ACC112 (cell line): ENCODE results near the gene RBM42.
A peak's percentile ranks its signal among the peaks of the same experiment; 100 is the strongest.
"Not testable (repeated sequence)": the region's sequence is repeated elsewhere in the genome, so short reads cannot be mapped to it uniquely, and the experiment has no call there.

Experiments
- H2AFZ ChIP-seq: fragments of 200-600 bp; sonication (generic); one replicate; pipeline ENCODE4 v1.6.0; 2017; ENCODE audit warnings: antibody characterized with exemption, low read length; ENCODE audit not compliant: unreplicated experiment
- H3K27ac ChIP-seq: fragments of 200-600 bp; sonication (generic); 2 replicates; pipeline ENCODE4 v1.5.1; 2014; ENCODE audit warnings: low read depth, mild to moderate bottlenecking, antibody characterized with exemption, low read length, moderate library complexity
- H3K27me3 ChIP-seq: fragments of 200-600 bp; sonication (generic); 2 replicates; pipeline ENCODE4 v1.6.1; 2014; ENCODE audit warnings: mild to moderate bottlenecking, antibody characterized with exemption, low read length, moderate library complexity, mixed read lengths; ENCODE audit not compliant: insufficient read depth
- H3K36me3 ChIP-seq: fragments of 200-600 bp; sonication (generic); 2 replicates; pipeline ENCODE4 v1.6.1; 2016; ENCODE audit warnings: mild to moderate bottlenecking, antibody characterized with exemption, low read length, moderate library complexity, mixed read lengths; ENCODE audit not compliant: insufficient read depth
- H3K4me1 ChIP-seq: fragments of 200-600 bp; sonication (generic); one replicate; pipeline ENCODE4 v1.6.1; 2016; ENCODE audit warnings: low read length, mixed read lengths; ENCODE audit not compliant: insufficient read depth, unreplicated experiment, control insufficient read depth
- H3K4me3 ChIP-seq: fragments of 200-600 bp; sonication (generic); 2 replicates; pipeline ENCODE4 v1.5.1; 2014; ENCODE audit warnings: mild to moderate bottlenecking, low read depth, low read length
- H3K79me2 ChIP-seq: fragments of 200-600 bp; sonication (generic); one replicate; pipeline ENCODE4 v1.6.0; 2016; ENCODE audit warnings: low read length; ENCODE audit not compliant: control insufficient read depth, unreplicated experiment, insufficient read depth

The RBM42 gene

DNA sequence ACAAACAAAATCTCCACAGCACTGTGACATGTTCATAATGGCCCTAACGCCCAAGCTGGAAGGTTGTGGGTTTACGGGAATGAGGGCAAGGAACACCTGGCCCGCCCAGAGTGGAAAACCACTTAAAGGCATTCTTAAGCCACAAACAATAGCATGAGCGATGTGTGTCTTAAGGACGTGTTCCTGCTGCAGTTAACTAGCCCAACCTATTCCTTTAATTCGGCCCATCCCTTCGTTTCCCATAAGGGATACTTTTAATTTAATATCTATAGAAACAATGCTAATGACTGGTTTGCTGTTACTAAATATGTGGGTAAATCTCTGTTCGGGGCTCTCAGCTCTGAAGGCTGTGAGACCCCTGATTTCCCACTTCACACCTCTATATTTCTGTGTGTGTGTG lies 21.7 kb upstream of the RBM42 start:
- not testable (repeated sequence) for H3K79me2 ChIP-seq

GRCh38 chr19:35607661-35608060 lies 21.2 kb upstream of the RBM42 start:
- Histone ChIP-seq H3K4me3 (no peak overlapping the region), H3K4me1 (no peaks in the 10 kb centered on the region)

More for the DNA sequence above, 21.7 kb upstream of the RBM42 start:
- H3K4me1 ChIP-seq, H3K27ac ChIP-seq, H3K36me3 ChIP-seq, H2AFZ ChIP-seq, H3K4me3 ChIP-seq, H3K27me3 ChIP-seq: not testable (repeated sequence)

DNA sequence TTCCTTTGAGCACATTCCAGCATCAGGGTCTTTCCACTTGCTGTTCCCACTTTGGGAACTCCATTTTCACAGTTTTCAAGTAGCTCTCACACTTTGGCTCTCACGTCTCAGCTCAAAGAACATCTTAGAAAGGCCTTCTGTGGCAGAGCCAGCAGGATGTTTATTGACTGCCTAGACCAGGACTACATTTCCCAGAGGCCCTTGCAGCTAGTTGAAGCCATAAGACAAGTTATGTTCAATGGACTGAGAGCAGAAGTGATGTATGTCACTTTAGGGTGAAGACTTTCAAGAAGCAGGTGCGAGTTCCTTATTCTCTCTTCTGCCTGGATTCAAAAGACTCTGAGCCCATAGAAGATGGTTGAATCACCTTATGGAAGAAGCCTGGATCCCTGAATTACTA lies 20.6 kb upstream of the RBM42 start:
- Histone ChIP-seq H3K27me3 (no peaks in the 10 kb centered on the region), H3K4me1 (no peaks in the 10 kb centered on the region), H3K4me3 (no peak overlapping the region), H3K27ac (no peak overlapping the region), H2AFZ (no peak overlapping the region), H3K79me2 (no peaks in the 10 kb centered on the region), H3K36me3 (no peaks in the 10 kb centered on the region)

More at GRCh38 chr19:35607661-35608060, 21.2 kb upstream of the RBM42 start:
- H3K27me3 ChIP-seq, result no peaks in the 10 kb centered on the region
- H3K36me3 ChIP-seq, result no peaks in the 10 kb centered on the region
- no peaks in the 10 kb centered on the region for H3K79me2 ChIP-seq
- no peak overlapping the region for H3K27ac ChIP-seq
- H2AFZ ChIP-seq, result no peak overlapping the region

DNA sequence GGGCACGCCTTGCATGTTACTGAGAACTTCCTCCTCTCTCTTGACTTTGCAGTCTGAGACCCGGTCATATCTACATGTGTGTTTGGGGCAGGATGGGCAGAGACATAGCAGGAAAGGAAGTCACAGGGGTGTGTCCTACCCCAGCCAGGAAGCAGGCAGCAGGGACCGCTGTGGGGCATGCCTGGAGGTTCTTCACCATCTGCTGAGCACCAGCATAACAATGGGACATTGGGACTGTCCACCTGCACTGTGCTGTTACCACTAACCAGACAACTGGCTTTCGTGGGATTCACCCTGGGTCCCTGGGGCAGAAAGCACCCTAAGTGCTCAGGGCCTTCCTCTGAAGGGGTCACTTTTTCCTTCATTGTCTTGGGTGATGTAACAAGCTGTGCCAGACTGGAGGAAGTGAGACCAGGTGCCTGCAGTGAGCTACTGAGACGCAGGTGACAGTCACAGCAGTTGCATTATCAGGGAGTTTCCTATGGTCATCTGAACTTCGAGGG lies 18.9 kb upstream of the RBM42 start:
- no peak overlapping the region for H3K27ac ChIP-seq
- H2AFZ ChIP-seq, result no peak overlapping the region

DNA sequence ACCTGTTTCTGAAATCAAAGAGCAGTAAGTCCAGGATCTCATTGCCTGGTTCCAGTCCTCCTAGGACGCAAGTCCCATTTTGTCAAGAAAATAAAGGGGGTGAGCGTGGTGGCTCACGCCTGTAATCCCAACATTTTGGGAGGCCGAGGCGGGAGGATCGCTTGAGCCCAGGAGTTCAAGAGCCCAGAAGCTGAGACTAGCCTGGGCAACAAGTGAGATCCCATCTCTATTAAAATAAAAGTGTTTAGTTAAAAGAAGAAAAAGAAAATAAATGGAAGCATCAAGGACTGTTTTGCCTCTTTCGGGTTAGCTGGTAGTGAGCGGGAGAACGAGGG lies 16.6 kb upstream of the RBM42 start:
- H3K4me1 ChIP-seq, result no peaks in the 10 kb centered on the region
- H3K27me3 ChIP-seq, result no peaks in the 10 kb centered on the region
- H3K36me3 ChIP-seq, result no peaks in the 10 kb centered on the region
- peak overlapping the region; percentile 92 for H3K4me3 ChIP-seq
- H3K27ac ChIP-seq, result no peak overlapping the region
- peak overlapping the region; percentile 57 for H2AFZ ChIP-seq
- H3K79me2 ChIP-seq, result no peaks in the 10 kb centered on the region

More for the DNA sequence above, 18.9 kb upstream of the RBM42 start:
- no peaks in the 10 kb centered on the region for H3K4me1 ChIP-seq
- no peaks in the 10 kb centered on the region for H3K27me3 ChIP-seq
- no peaks in the 10 kb centered on the region for H3K36me3 ChIP-seq
- no peaks in the 10 kb centered on the region for H3K79me2 ChIP-seq
- H3K4me3 ChIP-seq, result no peak overlapping the region

- no peak within 1 kb of the TSS; the same call in 1 of the 2 replicates for H3K27ac ChIP-seq
- H3K4me3 ChIP-seq, result peak within 1 kb of the TSS; percentile 92
- no peaks in the 10 kb centered on the region for H3K27me3 ChIP-seq
- H2AFZ ChIP-seq, result peak within 1 kb of the TSS; percentile 79
- H3K36me3 ChIP-seq, result no peaks in the 10 kb centered on the region
- H3K4me1 ChIP-seq, result no peaks in the 10 kb centered on the region
- H3K79me2 ChIP-seq, result no peaks in the 10 kb centered on the region
Observed at GRCh38 chr19:35612559-35613321, 16.1 kb upstream of the RBM42 start, which contains the start of gene HAUS5. TSS of gene HAUS5 (plus strand) at chr19:35612735. CDS start at chr19:35612795, 60 bp downstream.

GRCh38 chr19:35613574-35613973 lies 15.3 kb upstream of the RBM42 start:
- no peak overlapping the region for H2AFZ ChIP-seq
- no peaks in the 10 kb centered on the region for H3K79me2 ChIP-seq
- H3K27ac ChIP-seq, result no peak overlapping the region
- no peaks in the 10 kb centered on the region for H3K4me1 ChIP-seq
- peak overlapping the region; percentile 92; the same call in 1 of the 2 replicates for H3K4me3 ChIP-seq
- no peaks in the 10 kb centered on the region for H3K36me3 ChIP-seq
- H3K27me3 ChIP-seq, result no peaks in the 10 kb centered on the region

DNA sequence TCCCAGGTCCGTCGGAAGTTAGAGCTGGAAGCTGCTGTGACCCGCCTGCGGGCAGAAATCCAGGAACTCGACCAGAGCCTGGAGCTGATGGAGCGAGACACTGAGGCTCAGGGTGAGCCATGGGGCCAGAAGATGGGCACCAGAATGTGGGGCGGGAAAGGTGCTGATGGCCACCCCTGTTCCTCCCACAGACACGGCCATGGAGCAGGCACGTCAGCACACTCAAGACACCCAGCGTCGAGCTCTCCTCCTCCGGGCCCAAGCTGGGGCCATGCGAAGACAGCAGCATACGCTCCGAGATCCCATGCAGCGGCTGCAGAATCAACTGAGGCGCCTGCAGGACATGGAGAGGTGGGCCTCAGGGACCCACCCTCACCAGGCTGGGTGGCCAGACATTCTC lies 13.8 kb upstream of the RBM42 start:
- Histone ChIP-seq H3K79me2 (no peaks in the 10 kb centered on the region), H3K27ac (no peak overlapping the region), H2AFZ (no peak overlapping the region), H3K4me1 (no peaks in the 10 kb centered on the region), H3K4me3 (no peak overlapping the region), H3K27me3 (no peaks in the 10 kb centered on the region), H3K36me3 (no peaks in the 10 kb centered on the region)

- Histone ChIP-seq H2AFZ (no peak overlapping the region), H3K79me2 (no peaks in the 10 kb centered on the region), H3K4me1 (no peaks in the 10 kb centered on the region), H3K36me3 (no peaks in the 10 kb centered on the region), H3K27me3 (no peaks in the 10 kb centered on the region), H3K27ac (no peak overlapping the region), H3K4me3 (no peak overlapping the region)
Observed at GRCh38 chr19:35618857-35619256, 10.0 kb upstream of the RBM42 start.

DNA sequence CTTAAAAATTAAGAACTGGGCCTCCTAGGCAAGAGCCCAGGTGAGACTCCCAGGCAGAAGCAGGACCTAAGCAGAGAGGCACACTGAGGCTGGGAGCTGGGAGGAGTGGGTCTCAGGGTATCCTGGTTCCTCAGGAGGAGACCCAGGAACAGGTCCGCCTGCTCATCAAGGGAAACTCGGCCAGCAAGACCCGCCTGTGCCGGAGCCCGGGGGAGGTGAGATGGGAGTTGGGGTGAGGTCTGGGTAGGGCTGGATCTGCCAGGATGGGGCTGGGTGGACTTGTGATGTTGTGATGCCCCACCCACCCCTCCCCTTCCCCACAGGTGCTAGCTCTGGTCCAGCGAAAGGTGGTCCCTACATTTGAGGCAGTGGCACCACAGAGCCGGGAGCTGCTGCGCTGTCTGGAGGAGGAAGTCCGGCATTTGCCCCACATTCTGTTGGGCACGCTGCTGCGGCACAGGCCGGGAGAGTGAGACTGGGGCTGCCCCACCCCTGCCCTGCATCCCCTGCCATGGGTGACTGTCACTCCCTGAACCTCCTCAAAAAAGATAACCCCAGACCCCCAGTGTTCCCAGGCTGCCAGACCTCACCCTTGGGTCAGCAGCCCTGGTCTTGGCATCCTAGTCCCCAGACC lies 9.4 kb upstream of the RBM42 start:
- H2AFZ ChIP-seq, result no peak overlapping the region
- no peaks in the 10 kb centered on the region for H3K27me3 ChIP-seq
- H3K36me3 ChIP-seq, result no peaks in the 10 kb centered on the region
- H3K27ac ChIP-seq, result no peak overlapping the region
- H3K79me2 ChIP-seq, result no peaks in the 10 kb centered on the region
- H3K4me1 ChIP-seq, result no peaks in the 10 kb centered on the region
- H3K4me3 ChIP-seq, result no peak overlapping the region

DNA sequence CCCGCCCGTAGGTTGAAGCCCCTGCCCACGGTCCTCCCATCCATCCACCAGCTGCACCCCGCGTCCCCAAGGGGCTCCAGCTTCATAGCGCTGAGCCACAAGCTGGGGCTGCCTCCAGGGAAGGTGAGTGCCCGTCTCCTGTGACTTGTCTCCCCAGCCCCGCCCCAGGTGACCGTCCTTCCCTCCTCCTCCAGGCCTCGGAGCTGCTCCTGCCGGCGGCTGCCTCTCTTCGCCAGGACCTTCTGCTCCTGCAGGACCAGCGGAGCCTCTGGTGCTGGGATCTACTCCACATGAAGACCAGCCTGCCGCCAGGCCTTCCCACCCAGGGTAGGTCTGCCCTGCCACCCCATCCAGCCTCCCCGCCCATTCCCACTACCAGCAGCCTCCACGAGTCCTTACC lies 8.8 kb upstream of the RBM42 start:
- Histone ChIP-seq H3K27me3 (no peaks in the 10 kb centered on the region), H3K36me3 (no peaks in the 10 kb centered on the region), H3K4me1 (no peaks in the 10 kb centered on the region), H2AFZ (no peak overlapping the region), H3K4me3 (no peak overlapping the region), H3K27ac (no peak overlapping the region), H3K79me2 (no peaks in the 10 kb centered on the region)
